8988T (cell line): Measurements from ENCODE around the gene RBBP8NL.
A peak's percentile ranks its signal among the peaks of the same experiment; 100 is the strongest.

Source experiments
- DNase-seq: peaks from one replicate; pipeline ENCODE4 v3.0.0; 2011

RBBP8NL gene

GRCh38 chr20:62405981-62406513 is 21.3 kb downstream of the RBBP8NL start:
- DNase-seq = no peak

DNA sequence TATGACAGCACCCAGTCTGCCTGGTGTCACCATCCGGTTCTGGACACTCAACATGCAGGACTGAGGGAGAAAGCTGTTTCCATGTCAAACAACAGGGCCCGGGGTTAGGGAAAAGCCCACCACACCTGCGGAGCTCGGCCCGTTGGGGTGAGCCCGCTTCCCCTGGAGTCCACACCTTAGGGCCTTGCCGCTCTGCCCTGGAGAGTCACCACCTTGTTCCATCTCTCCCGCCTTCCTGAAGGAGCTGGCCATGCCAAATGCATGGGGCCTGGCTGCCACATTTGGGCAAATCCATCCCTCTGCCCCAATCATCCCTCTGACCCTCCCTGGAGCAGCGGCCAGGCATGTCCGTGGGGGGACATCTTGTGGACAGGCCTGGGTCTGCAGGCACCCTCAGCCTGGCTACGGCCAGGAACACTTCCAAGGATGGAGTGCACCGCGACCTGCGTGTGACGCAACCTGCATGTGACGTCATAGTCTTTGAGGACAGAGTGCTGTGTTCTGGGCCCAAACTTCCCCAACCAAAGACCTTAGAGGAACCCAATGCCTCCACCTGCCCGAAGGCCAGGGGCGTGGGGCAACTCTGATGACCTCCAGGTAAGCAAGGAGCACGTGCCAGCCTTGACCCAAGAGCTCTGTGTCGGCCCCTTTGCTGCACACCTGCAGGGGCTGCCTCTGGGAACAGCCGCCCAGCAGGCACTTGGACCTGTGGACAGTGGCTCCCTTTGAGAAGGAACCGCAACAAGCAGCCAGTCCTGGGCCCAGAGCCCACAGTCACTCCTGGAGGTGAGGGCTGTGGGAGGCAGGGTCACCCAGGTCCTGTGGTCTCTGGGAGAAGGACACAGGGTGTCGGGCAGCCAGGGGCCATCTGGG is 22.0 kb downstream of the RBBP8NL start:
- DNase-seq = peak; percentile 93

GRCh38 chr20:62404761-62405107 is 22.6 kb downstream of the RBBP8NL start:
- no peak for DNase-seq

- no peak for DNase-seq
Observed at GRCh38 chr20:62404112-62404665, 23.1 kb downstream of the RBBP8NL start.

GRCh38 chr20:62403331-62403730 is 24.0 kb downstream of the RBBP8NL start:
- no peak for DNase-seq

DNA sequence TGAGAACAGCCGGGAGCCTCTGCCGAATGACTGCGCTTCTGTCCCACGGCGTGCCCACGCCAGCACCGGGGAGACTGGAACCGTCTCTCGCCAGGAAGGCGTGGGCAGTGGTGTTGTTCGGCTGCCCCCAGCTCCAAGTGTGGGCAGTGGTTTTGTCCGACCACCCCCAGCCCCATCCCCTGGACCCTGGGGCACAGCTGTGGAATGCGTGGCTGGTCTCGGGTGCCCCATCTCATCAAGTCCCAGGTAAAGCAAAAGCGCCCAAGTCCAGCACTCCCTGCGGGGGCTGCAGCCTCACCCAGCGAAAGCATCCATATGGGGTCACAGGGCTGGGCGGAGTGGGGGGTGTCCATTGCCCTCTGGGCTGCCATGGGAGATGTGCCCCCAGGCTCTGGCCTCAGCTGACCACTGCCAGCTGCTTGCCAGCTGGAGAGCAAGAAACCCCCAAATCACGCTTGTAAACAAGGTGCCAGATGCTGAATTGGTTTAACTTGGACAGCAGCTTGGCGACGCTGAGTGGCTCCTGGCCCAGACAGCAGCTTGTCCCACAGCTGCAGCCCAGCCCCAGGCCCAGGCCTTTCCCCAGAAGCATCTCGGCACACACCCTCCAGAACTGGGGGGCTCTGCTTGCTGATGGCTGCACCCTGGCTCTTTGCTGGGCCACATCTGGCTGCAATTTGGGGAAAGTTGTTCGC is 24.7 kb downstream of the RBBP8NL start:
- DNase-seq = no peak

DNA sequence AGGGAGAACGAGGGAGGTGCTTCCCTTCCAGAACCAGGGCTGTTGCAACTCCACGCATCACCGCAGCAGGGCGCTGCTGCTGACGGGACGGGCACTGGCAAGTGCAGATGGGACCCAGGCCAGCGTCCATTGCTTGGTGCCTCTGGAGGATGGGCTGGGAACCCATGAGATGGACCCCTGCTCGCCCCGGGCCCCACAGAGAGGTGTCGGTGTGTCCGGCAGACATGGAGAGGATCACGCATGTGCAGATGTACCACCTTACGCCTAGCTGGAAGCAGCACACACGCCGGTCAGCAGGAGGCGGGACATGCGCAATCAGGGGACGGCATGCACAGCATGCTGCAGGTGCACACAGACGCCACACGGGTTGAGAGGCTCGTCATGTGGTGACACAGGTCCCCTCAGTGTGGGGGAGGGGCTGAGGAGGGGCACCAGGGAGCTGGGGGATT is 26.0 kb downstream of the RBBP8NL start:
- DNase-seq = no peak

- DNase-seq = no peak
Observed at GRCh38 chr20:62400541-62400940, 26.8 kb downstream of the RBBP8NL start.

DNA sequence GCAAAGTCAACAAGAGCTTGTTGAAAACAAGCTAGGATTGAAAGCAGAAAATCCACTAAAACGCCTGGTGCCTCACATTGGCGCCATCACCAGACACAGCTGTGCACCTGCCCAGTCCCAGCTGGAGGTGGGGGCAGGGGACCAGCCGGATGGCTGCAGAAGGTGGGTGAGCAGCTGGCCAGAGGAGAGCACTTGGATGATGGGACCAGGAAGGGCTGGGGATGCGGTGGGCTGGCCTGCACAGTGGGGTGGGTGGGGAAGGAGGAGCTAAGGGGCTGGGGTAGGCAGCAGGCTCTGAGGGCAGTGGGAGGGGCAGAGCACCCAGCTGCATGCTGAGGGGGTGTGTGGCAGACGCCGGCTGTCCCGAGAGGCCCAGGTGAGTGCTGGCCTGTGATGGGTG is 27.3 kb downstream of the RBBP8NL start:
- no peak for DNase-seq

GRCh38 chr20:62398120-62398821 is 29.1 kb downstream of the RBBP8NL start:
- no peak for DNase-seq

- DNase-seq = no peak
Observed at GRCh38 chr20:62396367-62397239, 30.7 kb downstream of the RBBP8NL start.

DNA sequence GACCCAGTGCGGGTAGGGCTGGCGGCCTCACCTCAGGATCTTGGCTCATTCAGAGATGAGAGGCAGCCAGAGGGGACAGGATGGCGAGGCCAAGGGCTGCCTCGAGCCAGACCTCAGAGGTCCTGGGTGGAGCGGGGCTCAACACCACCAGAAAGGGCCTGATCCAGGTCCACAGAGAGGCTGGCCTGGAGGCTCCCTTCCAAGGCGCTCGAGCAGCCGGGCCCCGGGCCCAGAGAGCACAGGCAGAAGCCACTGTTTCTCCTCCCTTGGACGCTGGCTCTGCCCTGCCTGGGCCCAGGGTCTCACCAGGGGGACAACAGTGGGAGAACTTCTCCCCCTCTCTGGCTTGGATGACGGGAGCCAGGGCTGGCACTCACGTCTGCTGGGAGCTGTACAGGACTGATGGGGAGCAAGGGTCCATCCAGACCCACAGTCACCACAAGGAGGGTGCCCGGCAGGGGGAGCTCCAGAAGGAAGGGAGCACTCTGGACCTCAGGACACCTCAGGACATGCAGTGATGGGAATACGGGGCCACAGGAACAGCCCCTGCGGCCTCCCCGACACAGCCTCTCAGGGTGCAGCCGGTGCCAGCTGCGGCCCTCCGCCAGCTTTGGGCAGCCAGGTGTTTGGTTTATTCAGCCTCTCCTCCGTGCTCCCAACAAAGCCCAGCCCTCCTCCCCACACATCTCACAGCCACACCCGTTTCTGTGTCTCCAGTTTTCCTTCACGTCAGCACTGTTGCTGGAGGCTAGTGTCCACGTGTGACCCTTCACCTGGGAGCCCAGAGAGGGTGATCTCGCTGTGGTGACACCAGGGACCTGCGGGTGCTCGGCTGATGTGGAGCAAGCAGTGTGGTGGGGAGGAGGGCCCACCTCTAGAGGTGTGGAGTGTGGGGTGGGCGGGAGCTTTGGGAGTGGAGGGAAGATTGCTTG is 31.8 kb downstream of the RBBP8NL start:
- DNase-seq = no peak

DNA sequence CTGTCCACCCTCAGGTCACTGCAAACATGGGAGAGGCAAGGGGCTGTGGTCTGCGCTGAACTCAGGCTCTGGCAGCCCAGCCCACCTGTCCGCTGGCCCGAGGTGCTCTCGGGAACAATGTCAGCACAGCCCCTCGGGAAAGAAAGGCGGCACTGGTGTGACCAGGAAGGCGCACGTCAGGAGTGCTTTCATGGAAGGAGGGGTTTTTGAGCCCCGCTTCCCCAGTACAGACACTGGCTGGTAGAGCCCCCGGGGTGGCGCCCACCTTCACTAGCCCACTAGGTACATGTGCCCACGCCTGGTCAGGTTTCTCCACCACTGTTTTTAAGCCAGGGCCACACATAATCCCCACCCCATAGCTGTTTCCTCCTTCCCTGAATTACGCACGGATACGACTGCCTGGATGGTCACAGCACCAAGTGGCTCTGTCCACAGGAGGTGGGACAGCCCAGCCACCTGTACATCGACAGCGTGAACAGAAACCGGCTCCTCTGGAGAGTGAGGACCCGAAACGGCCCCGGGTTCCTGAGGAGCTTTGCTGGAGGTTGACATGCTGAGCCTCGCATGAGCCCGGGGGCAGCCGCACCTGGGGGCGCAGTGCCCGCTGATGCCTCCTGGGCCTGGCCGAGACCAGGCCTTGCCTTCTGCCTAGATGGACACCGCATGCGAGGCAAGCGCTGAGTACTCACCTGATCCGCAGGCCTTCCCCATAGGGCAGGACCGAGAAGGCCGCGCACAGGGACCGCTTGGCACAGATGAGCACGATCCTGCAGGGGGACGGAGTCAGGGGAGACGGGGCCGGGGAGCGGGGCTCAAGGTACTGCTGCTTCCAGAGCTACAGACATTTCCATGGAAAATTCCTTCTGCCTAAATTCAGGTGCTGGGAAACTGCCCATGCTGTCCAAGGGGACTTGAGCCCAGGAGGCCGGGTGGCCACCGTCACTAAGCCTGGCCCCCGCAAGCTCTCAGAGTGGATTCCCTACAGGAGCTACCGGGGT is 32.8 kb downstream of the RBBP8NL start:
- DNase-seq = no peak

DNA sequence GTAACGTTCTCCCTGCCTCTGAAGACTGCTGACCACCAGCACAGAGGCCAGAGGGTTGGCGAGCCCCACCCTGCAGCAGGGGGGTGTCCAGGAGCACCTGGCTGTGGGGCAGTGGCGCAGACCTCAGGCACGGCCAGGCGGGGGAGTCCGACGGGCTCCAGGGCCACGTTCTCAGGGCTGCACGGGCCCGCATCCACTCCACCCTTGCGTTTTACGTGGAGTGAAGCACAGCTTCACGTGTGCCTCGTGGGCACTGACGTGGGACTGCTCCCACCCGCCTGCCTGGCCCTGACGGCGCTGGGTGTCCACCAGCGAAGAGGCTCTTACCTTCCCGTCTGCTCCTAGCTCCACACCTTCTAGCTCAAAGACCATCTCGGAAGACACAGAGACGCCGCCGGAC is 33.5 kb downstream of the RBBP8NL start:
- no peak for DNase-seq

DNA sequence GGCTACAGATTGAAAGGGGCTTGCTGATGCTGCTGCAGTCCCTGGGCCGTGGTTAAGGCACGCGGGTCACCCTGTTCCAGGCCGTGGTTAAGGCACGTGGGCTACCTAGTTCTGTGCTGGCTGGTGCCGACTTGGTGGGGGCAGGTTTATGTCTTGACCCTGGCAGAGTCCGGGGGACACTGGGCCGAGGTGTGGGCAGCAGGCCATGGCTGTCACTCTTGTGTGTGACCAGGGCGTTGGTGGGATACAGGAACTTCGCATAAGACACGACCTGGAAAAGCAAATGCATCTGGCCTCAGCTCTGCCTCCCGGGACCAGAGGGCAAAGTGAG is 34.0 kb downstream of the RBBP8NL start:
- no peak for DNase-seq

DNA sequence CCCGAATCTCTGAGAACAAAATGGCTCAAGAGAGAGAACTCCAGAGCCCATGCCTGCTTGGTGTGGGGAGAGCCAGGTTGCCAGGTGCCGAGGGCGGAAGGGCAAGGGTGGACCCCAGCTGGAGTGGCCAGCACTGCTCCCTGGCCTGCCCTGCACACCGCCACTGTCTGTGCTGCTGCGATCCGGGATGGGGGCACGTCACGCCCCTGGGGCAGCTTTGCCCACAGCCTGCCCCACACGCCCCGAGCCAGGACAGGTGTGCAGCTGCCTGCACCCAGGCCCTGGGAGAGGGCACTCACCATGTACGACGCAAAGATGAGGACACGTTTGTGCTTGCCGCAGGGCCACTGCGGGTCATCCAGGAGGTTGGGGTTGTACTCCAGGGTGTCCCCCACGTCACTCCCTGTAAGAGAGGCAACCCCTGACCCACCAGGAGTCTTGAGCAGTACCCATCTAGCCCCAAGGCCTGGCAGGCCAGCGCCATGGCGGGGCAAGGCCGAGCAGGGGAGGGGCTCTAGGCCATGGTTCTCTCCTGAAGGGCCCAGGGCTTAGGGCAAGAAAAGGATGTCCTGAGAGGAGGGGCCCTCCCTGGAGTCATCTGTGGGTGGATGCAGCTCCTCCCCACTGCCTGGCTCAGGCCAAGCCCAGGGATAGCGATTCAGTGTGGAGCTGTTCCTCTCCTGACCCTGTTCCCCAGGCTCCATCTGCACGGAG is 34.6 kb downstream of the RBBP8NL start:
- DNase-seq = no peak

DNA sequence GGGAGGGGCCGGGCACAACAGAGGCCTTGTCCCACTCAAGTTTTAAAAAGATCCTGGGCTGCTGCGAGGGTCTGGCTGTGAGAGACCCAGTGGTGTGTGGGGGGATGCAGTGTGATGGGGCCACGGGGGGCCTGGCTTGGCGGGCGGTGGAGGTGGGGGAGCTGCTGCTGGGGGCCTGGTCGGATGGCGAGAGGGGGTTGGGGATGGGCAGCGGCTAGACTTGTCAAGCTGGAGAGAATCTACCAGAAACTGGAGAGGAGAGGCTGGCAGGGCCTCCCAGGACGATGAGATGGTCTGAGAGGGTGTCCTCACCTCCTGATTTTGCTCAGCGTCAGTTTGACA is 35.3 kb downstream of the RBBP8NL start:
- DNase-seq = no peak

DNA sequence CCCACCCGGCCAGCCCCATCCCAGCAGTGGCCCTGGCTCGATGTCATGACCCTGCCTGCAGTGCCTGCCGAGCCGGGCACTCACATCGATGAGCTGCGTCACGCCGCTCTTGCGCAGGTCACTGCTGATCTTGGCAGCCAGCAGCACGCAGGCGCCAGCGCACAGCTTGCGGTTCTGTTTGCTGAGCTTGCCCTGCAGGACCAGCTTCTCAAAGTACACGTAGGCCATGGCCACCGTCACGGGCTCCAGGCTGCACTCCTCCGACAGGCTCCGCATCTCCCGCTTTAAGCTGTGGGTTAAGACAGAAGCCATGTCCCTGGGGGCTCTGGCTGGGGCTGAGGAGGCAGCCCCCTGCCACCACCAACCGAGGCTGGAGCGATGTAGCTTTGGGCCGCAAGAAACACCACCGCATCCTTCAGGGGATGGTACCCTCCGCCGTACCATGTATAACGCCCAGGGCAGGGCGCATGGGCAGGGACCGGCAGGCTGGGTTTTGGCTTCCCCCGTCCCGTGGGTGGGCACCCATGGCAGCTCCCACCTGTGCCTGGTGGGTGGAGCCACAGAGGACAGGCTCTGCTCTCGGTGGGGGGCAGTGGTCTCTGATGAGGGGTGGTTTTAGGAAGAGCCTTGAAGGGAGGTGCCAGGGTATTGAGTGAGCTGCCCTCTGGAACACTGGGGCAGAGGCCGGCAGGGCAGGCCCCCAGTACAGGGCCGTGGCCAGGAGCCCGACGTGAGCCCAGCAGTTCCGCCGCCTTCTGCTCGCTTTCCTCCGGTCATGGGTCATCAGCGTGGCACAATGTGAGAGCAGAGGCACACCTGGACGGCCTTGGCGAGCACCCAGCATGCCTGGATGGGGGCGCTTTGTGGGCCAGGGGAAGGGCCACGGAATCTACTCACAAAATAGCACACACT is 35.9 kb downstream of the RBBP8NL start:
- no peak for DNase-seq
